IMR-90 (cell line): Measurements from ENCODE around the gene TFE3. TPM values are rescaled to one million over a fixed set of nuclear protein-coding genes. Genes with fewer than 3 reads are reported as not detected.

ENCODE experiments used
- ATAC-seq: fragments of 200-7000 bp; cut with Tn5 transposase; 2 replicates; pipeline ENCODE4 v1.9.1; 2020; ENCODE audit warnings: low read depth, mild to moderate bottlenecking, moderate library complexity
- BruUV-seq: library from RNA; stranded (reverse); fragments of 400-500 nt; replicated peaks from 2 replicates; lab custom pipeline; 2021; lab: Mats Ljungman, UMichigan
- CTCF ChIA-PET: fragments of 300-600 bp; formaldehyde crosslinking; extraction: SDS; loops from one replicate; lab custom pipeline; 2021; ENCODE audit warnings: antibody characterized with exemption; lab: Yijun Ruan, JAX
- POLR2A ChIA-PET: fragments of 300-600 bp; sonication (Branson Sonifier 250); formaldehyde crosslinking; loops from one replicate; lab custom pipeline; 2022; ENCODE audit warnings: antibody characterized with exemption; ENCODE audit not compliant: unreplicated experiment; lab: Charles Lee
- DNase-seq: peaks from one replicate; pipeline ENCODE4 v3.0.0; 2013
- H2AFZ ChIP-seq: replicated peaks from 2 replicates; pipeline ENCODE3; 2013; ENCODE audit warnings: low read length, mild to moderate bottlenecking; ENCODE audit not compliant: poor library complexity
- H2AK5ac ChIP-seq: 2 replicates; pipeline ENCODE4 v1.6.1; 2013; ENCODE audit warnings: low read depth, low read length, inconsistent platforms
- H2AK9ac ChIP-seq: replicated peaks from 2 replicates; pipeline ENCODE3; 2013; ENCODE audit warnings: mild to moderate bottlenecking, low read depth, low read length, moderate library complexity; ENCODE audit not compliant: poor library complexity
- H2BK120ac ChIP-seq: 2 replicates; pipeline ENCODE4 v1.6.1; 2013; ENCODE audit warnings: low read depth, low read length, inconsistent platforms
- H2BK15ac ChIP-seq: 3 replicates; pipeline ENCODE4 v1.6.1; 2013; ENCODE audit warnings: low read depth, low read length, inconsistent platforms
- H2BK20ac ChIP-seq: 2 replicates; pipeline ENCODE4 v1.6.1; 2013; ENCODE audit warnings: low read depth, mild to moderate bottlenecking, inconsistent platforms, low read length, moderate library complexity
- H2BK5ac ChIP-seq: 2 replicates; pipeline ENCODE4 v1.6.1; 2013; ENCODE audit warnings: mild to moderate bottlenecking, low read depth, low read length, inconsistent platforms; ENCODE audit not compliant: poor library complexity, severe bottlenecking
- H3K14ac ChIP-seq: replicated peaks from 2 replicates; pipeline ENCODE4 v1.6.1; 2013; ENCODE audit warnings: low read depth, low read length, inconsistent platforms
- H3K18ac ChIP-seq: 2 replicates; pipeline ENCODE4 v1.6.1; 2013; ENCODE audit warnings: low read depth, low read length, control low read depth
- H3K23ac ChIP-seq: 2 replicates; pipeline ENCODE4 v1.6.1; 2013; ENCODE audit warnings: low read depth, low read length, inconsistent platforms
- H3K27ac ChIP-seq: 2 replicates; pipeline ENCODE4 v1.5.1; 2013; ENCODE audit warnings: mild to moderate bottlenecking, control low read depth, low read length; ENCODE audit not compliant: insufficient read depth
- H3K27me3 ChIP-seq: 2 replicates; pipeline ENCODE4 v1.6.1; 2013; ENCODE audit warnings: low read length; ENCODE audit not compliant: control insufficient read depth, insufficient read depth
- H3K36me3 ChIP-seq: 2 replicates; pipeline ENCODE4 v1.6.1; 2013; ENCODE audit warnings: low read length, mixed read lengths; ENCODE audit not compliant: control insufficient read depth, insufficient read depth
- H3K4ac ChIP-seq: 2 replicates; pipeline ENCODE4 v1.6.1; 2013; ENCODE audit warnings: low read depth, low read length, inconsistent platforms
- H3K4me1 ChIP-seq: 2 replicates; pipeline ENCODE4 v1.6.1; 2013; ENCODE audit warnings: low read length, mixed read lengths; ENCODE audit not compliant: control insufficient read depth, insufficient read depth
- H3K4me2 ChIP-seq: 2 replicates; pipeline ENCODE4 v1.6.1; 2013; ENCODE audit warnings: low read depth, mild to moderate bottlenecking, control low read depth, low read length, moderate library complexity
- H3K4me3 ChIP-seq: 2 replicates; pipeline ENCODE4 v1.5.1; 2013; ENCODE audit warnings: low read depth, mild to moderate bottlenecking, control low read depth, low read length, moderate library complexity; ENCODE audit not compliant: insufficient read depth
- H3K56ac ChIP-seq: 2 replicates; pipeline ENCODE4 v1.6.1; 2013; ENCODE audit warnings: low read length, inconsistent platforms; ENCODE audit not compliant: insufficient read depth; ENCODE audit errors: extremely low read depth
- H3K79me1 ChIP-seq, 2 experiments: 2 replicates each; pipeline ENCODE4 v1.6.1; 2013; ENCODE audit warnings: low read length in 2 of 2, inconsistent platforms in 1 of 2, low read depth in 1 of 2
- H3K9ac ChIP-seq: 2 replicates; pipeline ENCODE4 v1.6.1; 2013; ENCODE audit warnings: low read depth, low read length, control low read depth
- H3K9me1 ChIP-seq: 2 replicates; pipeline ENCODE4 v1.6.1; 2013; ENCODE audit warnings: low read length, inconsistent platforms; ENCODE audit not compliant: insufficient read depth
- H3K9me3 ChIP-seq: 2 replicates; pipeline ENCODE4 v1.6.1; 2013; ENCODE audit warnings: low read length; ENCODE audit not compliant: control insufficient read depth, insufficient read depth
- H4K20me1 ChIP-seq: 2 replicates; pipeline ENCODE4 v1.6.1; 2013; ENCODE audit warnings: low read length, inconsistent platforms; ENCODE audit not compliant: insufficient read depth
- H4K5ac ChIP-seq: 2 replicates; pipeline ENCODE4 v1.6.1; 2013; ENCODE audit warnings: mild to moderate bottlenecking, low read depth, low read length, control low read depth
- H4K8ac ChIP-seq, 2 experiments: 2 replicates each; pipeline ENCODE4 v1.6.1; 2013; ENCODE audit warnings: low read depth in 2 of 2, low read length in 2 of 2, control low read depth in 1 of 2, inconsistent platforms in 1 of 2
- H4K91ac ChIP-seq: 2 replicates; pipeline ENCODE4 v1.6.1; 2013; ENCODE audit warnings: low read depth, low read length, inconsistent platforms; ENCODE audit not compliant: insufficient read depth
- BHLHE40 ChIP-seq: fragments of 150-350 bp; IDR thresholded peaks from 2 replicates; pipeline ENCODE4 v1.6.1; 2016; ENCODE audit warnings: mild to moderate bottlenecking, low read depth, low read length
- CEBPB ChIP-seq: IDR thresholded peaks from 2 replicates; pipeline ENCODE4 v1.6.1; 2012; ENCODE audit warnings: low read depth, low read length, improper control_type of control experiment
- CHD1 ChIP-seq: IDR thresholded peaks from 2 replicates; pipeline ENCODE4 v1.6.1; 2012; ENCODE audit warnings: low read depth, low read length, improper control_type of control experiment
- CTCF ChIP-seq: conservative IDR thresholded peaks from 2 replicates; pipeline ENCODE4 v1.5.1; 2012; ENCODE audit warnings: mild to moderate bottlenecking, low read depth, low read length, improper control_type of control experiment
- ELK1 ChIP-seq: fragments of 150-350 bp; IDR thresholded peaks from 2 replicates; pipeline ENCODE4 v1.6.1; 2016; ENCODE audit warnings: low read depth, mild to moderate bottlenecking, low read length, moderate library complexity, borderline replicate concordance
- MAZ ChIP-seq: IDR thresholded peaks from 2 replicates; pipeline ENCODE4 v1.6.1; 2012; ENCODE audit warnings: low read depth, mild to moderate bottlenecking, low read length, improper control_type of control experiment, moderate library complexity, borderline replicate concordance
- POLR2A ChIP-seq: IDR thresholded peaks from 2 replicates; pipeline ENCODE4 v1.6.1; 2012; ENCODE audit warnings: mild to moderate bottlenecking, low read depth, low read length
- RAD21 ChIP-seq: IDR thresholded peaks from 2 replicates; pipeline ENCODE4 v1.6.1; 2012; ENCODE audit warnings: low read length, improper control_type of control experiment
- RCOR1 ChIP-seq: IDR thresholded peaks from 2 replicates; pipeline ENCODE4 v1.6.1; 2012; ENCODE audit warnings: mild to moderate bottlenecking, low read length, improper control_type of control experiment; ENCODE audit not compliant: insufficient replicate concordance
- USF2 ChIP-seq: fragments of 150-350 bp; IDR thresholded peaks from 2 replicates; pipeline ENCODE4 v1.6.1; 2017; ENCODE audit warnings: mild to moderate bottlenecking, antibody characterized with exemption, low read length, low read depth
- WGBS, 2 experiments: methylation state at CpG; one replicate each; pipeline versions ENCODE4 v1.1.5 to v1.1.7; 2013; ENCODE audit warnings: missing lambda C conversion rate in 2 of 2; ENCODE audit not compliant: insufficient read length in 1 of 2; ENCODE audit errors: extremely low coverage in 2 of 2; 5-methylcytosine and 5-hydroxymethylcytosine counted together
- dilution Hi-C: fragments of 300-500 bp; cut with HindIII; formaldehyde crosslinking; loops from one replicate; pipeline ENCODE4 v1.14.3; 2018; ENCODE audit warnings: low sequenced_read_pairs; ENCODE audit not compliant: unreplicated experiment
- in situ Hi-C: fragments of 300-500 bp; cut with MboI; formaldehyde crosslinking; loops from 3 replicates; pipeline ENCODE4 v1.14.3; 2019; ENCODE audit warnings: low sequenced_read_pairs, inconsistent platforms, mixed read lengths
- intact Hi-C: fragments of 100-400 bp; cut with micrococcal nuclease; formaldehyde crosslinking; loops from 2 replicates; pipeline ENCODE4 v1.10.0; 2022
- polyA plus RNA-seq, 3 experiments: library from polyadenylated mRNA; depleted of rRNA; stranded (reverse); fragments of >200 nt; gene quantifications; 2 replicates each; pipeline ENCODE4 v1.2.3, GENCODE V29; 2012; ENCODE audit warnings: low replicate concordance in 1 of 3
- total RNA-seq: library from RNA; depleted of rRNA; stranded (reverse); fragments of >200 nt; gene quantifications from 2 replicates; pipeline ENCODE4 v1.2.3, GENCODE V29; 2012

TFE3 gene
- total and polyA plus RNA-seq, 2 of the 4 experiments (the other 2 are of a cell fraction): 24.4 to 40.5 TPM

GRCh38 chrX:49040376-49040955 is 2.7 kb downstream of the TFE3 start:
- Histone ChIP-seq H3K79me1 (peaks cover 0 to 33% of the 10 kb centered on the region in 2 experiments; a peak in 2 of 4 replicates), H2BK5ac (peak overlapping the region; percentile 85), H3K18ac (peak overlapping the region; percentile 49), H3K27me3 (no peaks in the 10 kb centered on the region), H3K14ac (peak overlapping the region; percentile 81), H2AK5ac (peak overlapping the region; percentile 68), H3K9ac (peak overlapping the region; percentile 59), H2AFZ (no peak overlapping the region), H3K4ac (peak overlapping the region; percentile 93), H2BK15ac (peak overlapping the region; percentile 85; the same call in 2 of the 3 replicates), H2AK9ac (peak overlapping the region; percentile 79), H3K27ac (peak overlapping the region; percentile 80), H3K4me2 (peak overlapping the region; percentile 45), H2BK120ac (peak overlapping the region; percentile 60), H4K8ac (peak overlapping the region; percentile 54 to 89), H3K9me3 (no peaks in the 10 kb centered on the region), H3K36me3 (peaks cover 34% of the 10 kb centered on the region), H4K5ac (peak overlapping the region; percentile 60), H2BK20ac (peak overlapping the region; percentile 14; the same call in 1 of the 2 replicates), H3K56ac (peak overlapping the region; percentile 67; the same call in 1 of the 2 replicates), H4K20me1 (no peaks in the 10 kb centered on the region), H3K4me3 (peak overlapping the region; percentile 16), H4K91ac (peak overlapping the region; percentile 89), H3K23ac (peak overlapping the region; percentile 46), H3K9me1 (no peaks in the 10 kb centered on the region), H3K4me1 (peaks cover 16% of the 10 kb centered on the region)
- in situ Hi-C loops: no loop called here
- no peak for ATAC-seq
- POLR2A ChIA-PET: no interaction called here
- dilution Hi-C loops: no loop called here
- DNase-seq: peak; percentile 25
- intact Hi-C loops: loop anchor here (5.0 kb wide), 1 partner anchor 123 kb away; the partner anchor contains the start of gene PIM2
- CTCF ChIA-PET: no interaction called here
- TF ChIP-seq CHD1 (no peak), CEBPB (no peak), CTCF (no peak), MAZ (no peak), BHLHE40 (no peak), RAD21 (no peak), POLR2A (no peak), USF2 (no peak), RCOR1 (no peak), ELK1 (no peak)
- no TSS peak for BruUV-seq
- no CpG with 5 or more reads among the region's 7 CpGs for WGBS, 2 experiments
